HepG2 (cell line): ENCODE measurements around the gene COQ8B. TPM values are rescaled to one million over a fixed set of nuclear protein-coding genes. Genes with fewer than 3 reads are reported as not detected.

Experiments used
- ARHGAP35 ChIP-seq: sonication (generic); formaldehyde crosslinking; IDR thresholded peaks from 2 replicates; pipeline ENCODE4 v1.9.0; 2022; ENCODE audit warnings: mild to moderate bottlenecking, inconsistent platforms, moderate library complexity, missing genetic modification reagents, borderline replicate concordance
- ATAD3A ChIP-seq: sonication (generic); formaldehyde crosslinking; IDR thresholded peaks from 2 replicates; pipeline ENCODE4 v1.4.0; 2020; ENCODE audit warnings: missing genetic modification reagents
- BATF2 ChIP-seq: sonication (generic); formaldehyde crosslinking; IDR thresholded peaks from 2 replicates; pipeline ENCODE4 v1.8.0; 2022; ENCODE audit warnings: mild to moderate bottlenecking, missing genetic modification reagents, moderate library complexity
- CBX1 ChIP-seq: IDR thresholded peaks from one replicate; pipeline ENCODE4 v1.6.1; 2016; ENCODE audit warnings: antibody characterized with exemption, low read depth
- CCDC6 ChIP-seq: sonication (generic); formaldehyde crosslinking; IDR thresholded peaks from 2 replicates; pipeline ENCODE4 v1.8.1; 2022; ENCODE audit warnings: mild to moderate bottlenecking, missing genetic modification reagents, moderate library complexity
- DMAP1 ChIP-seq: IDR thresholded peaks from 2 replicates; pipeline ENCODE4 v1.6.1; 2016
- E2F5 ChIP-seq: sonication (generic); formaldehyde crosslinking; conservative IDR thresholded peaks from 2 replicates; pipeline ENCODE4 v1.4.0; 2020; ENCODE audit warnings: missing genetic modification reagents
- ETV6 ChIP-seq: sonication (generic); formaldehyde crosslinking; conservative IDR thresholded peaks from 2 replicates; pipeline ENCODE4 v1.4.0; 2020; ENCODE audit warnings: missing genetic modification reagents
- FOSL2 ChIP-seq: sonication (generic); formaldehyde crosslinking; IDR thresholded peaks from 2 replicates; pipeline ENCODE4 v1.4.0; 2020; ENCODE audit warnings: missing genetic modification reagents
- HNF4A ChIP-seq: sonication (generic); formaldehyde crosslinking; IDR thresholded peaks from 2 replicates; pipeline ENCODE4 v1.4.0; 2020; ENCODE audit warnings: missing genetic modification reagents
- KAT8 ChIP-seq: IDR thresholded peaks from 2 replicates; pipeline ENCODE4 v1.6.1; 2016; ENCODE audit warnings: missing genetic modification reagents, missing compliant biosample characterization
- NFE2L1 ChIP-seq: sonication (generic); formaldehyde crosslinking; IDR thresholded peaks from 2 replicates; pipeline ENCODE4 v1.4.0; 2020; ENCODE audit warnings: missing genetic modification reagents, mild to moderate bottlenecking, borderline replicate concordance
- NFYC ChIP-seq: IDR thresholded peaks from 2 replicates; pipeline ENCODE4 v1.6.1; 2016; ENCODE audit warnings: missing genetic modification reagents, missing compliant biosample characterization
- NR2F2 ChIP-seq: IDR thresholded peaks from 2 replicates; pipeline ENCODE4 v1.6.1; 2012; ENCODE audit warnings: low read depth, inconsistent platforms, borderline replicate concordance
- REXO4 ChIP-seq: sonication (generic); formaldehyde crosslinking; IDR thresholded peaks from 2 replicates; pipeline ENCODE4 v1.8.0; 2022; ENCODE audit warnings: missing genetic modification reagents, mild to moderate bottlenecking, borderline replicate concordance
- TAF15 ChIP-seq: fragments of 200-400 bp; formaldehyde crosslinking; IDR thresholded peaks from one replicate; pipeline ENCODE4 v1.6.1; 2018; ENCODE audit warnings: mild to moderate bottlenecking, low read depth, low read length; ENCODE audit not compliant: poor library complexity, severe bottlenecking
- TFDP1 ChIP-seq: IDR thresholded peaks from 2 replicates; pipeline ENCODE4 v1.6.1; 2016; ENCODE audit warnings: missing compliant biosample characterization, missing genetic modification reagents, borderline replicate concordance
- TP53 ChIP-seq: sonication (generic); formaldehyde crosslinking; conservative IDR thresholded peaks from 2 replicates; pipeline ENCODE4 v1.4.0; 2020; ENCODE audit warnings: missing genetic modification reagents
- ZMAT5 ChIP-seq: sonication (generic); formaldehyde crosslinking; IDR thresholded peaks from 2 replicates; pipeline ENCODE4 v1.5.0; 2020; ENCODE audit warnings: mild to moderate bottlenecking, low read depth, missing genetic modification reagents, borderline replicate concordance
- ZNF256 ChIP-seq: sonication (generic); formaldehyde crosslinking; conservative IDR thresholded peaks from 2 replicates; pipeline ENCODE4 v1.4.0; 2020; ENCODE audit warnings: missing genetic modification reagents
- ZNF580 ChIP-seq: IDR thresholded peaks from 2 replicates; pipeline ENCODE4 v1.6.1; 2016; ENCODE audit warnings: low read depth, borderline replicate concordance
- ZNF597 ChIP-seq: sonication (generic); formaldehyde crosslinking; IDR thresholded peaks from 2 replicates; pipeline ENCODE4 v1.5.0; 2020; ENCODE audit warnings: missing genetic modification reagents
- ZNF652 ChIP-seq: IDR thresholded peaks from 2 replicates; pipeline ENCODE4 v1.6.1; 2016; ENCODE audit warnings: low read depth, borderline replicate concordance
- ZNF660 ChIP-seq: sonication (generic); formaldehyde crosslinking; IDR thresholded peaks from 2 replicates; pipeline ENCODE4 v1.5.1; 2020; ENCODE audit warnings: mild to moderate bottlenecking, low read depth, missing genetic modification reagents, borderline replicate concordance
- ZNF737 ChIP-seq: sonication (generic); formaldehyde crosslinking; IDR thresholded peaks from 2 replicates; pipeline ENCODE4 v1.5.0; 2020; ENCODE audit warnings: missing genetic modification reagents, mild to moderate bottlenecking, borderline replicate concordance
- ZNF746 ChIP-seq: sonication (generic); formaldehyde crosslinking; IDR thresholded peaks from 2 replicates; pipeline ENCODE4 v1.8.0; 2022; ENCODE audit warnings: mild to moderate bottlenecking, missing genetic modification reagents
- polyA plus RNA-seq, 8 experiments: library from polyadenylated mRNA; depleted of rRNA in 3 of 8; stranded (reverse) in 7 of 8; unstranded in 1 of 8; fragments of >200 nt; fragmentation: Illumina TruSeq in 4 of 8; extraction: Trizol in 4 of 8; gene quantifications; 2 replicates each; pipeline versions ENCODE4 v1.2.1 to v1.2.3, GENCODE V29; 2011 to 2016; ENCODE audit warnings: low read depth in 4 of 8, missing spikeins in 1 of 8, mixed read lengths in 1 of 8; ENCODE audit not compliant: insufficient read depth in 1 of 8
- total RNA-seq, 5 experiments: library from RNA; depleted of rRNA; stranded (reverse); fragments of >200 nt; fragmentation: Illumina TruSeq; extraction: Trizol; gene quantifications; 2 replicates each; pipeline ENCODE4 v1.2.3, GENCODE V29; 2016; ENCODE audit warnings: low read depth in 1 of 5

Gene COQ8B
- total and polyA plus RNA-seq, 2 of the 13 experiments (the other 11 are each of a cell fraction or from before 2014, with no cell fraction given): 12.3 to 17.2 TPM

GRCh38 chr19:40750058-40750873 is 33.6 kb upstream of the COQ8B start, which contains the start of gene ACTMAP (continued):
- TF ChIP-seq TAF15 (no peak), BATF2 (CRISPR knock-in tag) (no peak), ZNF580 (CRISPR knock-in tag) (peak; percentile 63; the same call in 1 of the 2 replicates), TFDP1 (peak; percentile 96), REXO4 (CRISPR knock-in tag) (no peak), NFE2L1 (CRISPR knock-in tag) (no peak), ETV6 (0 out of 2 replicates have a peak, but pooled peaks have one; percentile 62), HNF4A (CRISPR knock-in tag) (peak; percentile 69), ZNF597 (CRISPR knock-in tag) (no peak), ZMAT5 (CRISPR knock-in tag) (no peak), ZNF256 (CRISPR knock-in tag) (no peak), CBX1 (no peak), ZNF746 (CRISPR knock-in tag) (0 out of 2 replicates have a peak, but pooled peaks have one; percentile 10), ZNF652 (CRISPR knock-in tag) (peak; percentile 23; the same call in 1 of the 2 replicates), NR2F2 (peak; percentile 70), ARHGAP35 (CRISPR knock-in tag) (no peak), NFYC (CRISPR knock-in tag) (peak; percentile 90), FOSL2 (CRISPR knock-in tag) (peak; percentile 57), ZNF737 (CRISPR knock-in tag) (0 out of 2 replicates have a peak, but pooled peaks have one; percentile 42), E2F5 (peak; percentile 84), TP53 (no peak), KAT8 (CRISPR knock-in tag) (peak; percentile 96), ZNF660 (no peak), CCDC6 (CRISPR knock-in tag) (peak; percentile 15; the same call in 1 of the 2 replicates), ATAD3A (CRISPR knock-in tag) (no peak), DMAP1 (CRISPR knock-in tag) (peak; percentile 90)
